ENCODE data around the gene SORCS2. TPM values are rescaled to one million over a fixed set of nuclear protein-coding genes. Genes with fewer than 3 reads are reported as not detected.

Gene SORCS2
- total and polyA plus RNA-seq, 12 donors = 0.25 to 5.4 (median 2.2) TPM

DNA sequence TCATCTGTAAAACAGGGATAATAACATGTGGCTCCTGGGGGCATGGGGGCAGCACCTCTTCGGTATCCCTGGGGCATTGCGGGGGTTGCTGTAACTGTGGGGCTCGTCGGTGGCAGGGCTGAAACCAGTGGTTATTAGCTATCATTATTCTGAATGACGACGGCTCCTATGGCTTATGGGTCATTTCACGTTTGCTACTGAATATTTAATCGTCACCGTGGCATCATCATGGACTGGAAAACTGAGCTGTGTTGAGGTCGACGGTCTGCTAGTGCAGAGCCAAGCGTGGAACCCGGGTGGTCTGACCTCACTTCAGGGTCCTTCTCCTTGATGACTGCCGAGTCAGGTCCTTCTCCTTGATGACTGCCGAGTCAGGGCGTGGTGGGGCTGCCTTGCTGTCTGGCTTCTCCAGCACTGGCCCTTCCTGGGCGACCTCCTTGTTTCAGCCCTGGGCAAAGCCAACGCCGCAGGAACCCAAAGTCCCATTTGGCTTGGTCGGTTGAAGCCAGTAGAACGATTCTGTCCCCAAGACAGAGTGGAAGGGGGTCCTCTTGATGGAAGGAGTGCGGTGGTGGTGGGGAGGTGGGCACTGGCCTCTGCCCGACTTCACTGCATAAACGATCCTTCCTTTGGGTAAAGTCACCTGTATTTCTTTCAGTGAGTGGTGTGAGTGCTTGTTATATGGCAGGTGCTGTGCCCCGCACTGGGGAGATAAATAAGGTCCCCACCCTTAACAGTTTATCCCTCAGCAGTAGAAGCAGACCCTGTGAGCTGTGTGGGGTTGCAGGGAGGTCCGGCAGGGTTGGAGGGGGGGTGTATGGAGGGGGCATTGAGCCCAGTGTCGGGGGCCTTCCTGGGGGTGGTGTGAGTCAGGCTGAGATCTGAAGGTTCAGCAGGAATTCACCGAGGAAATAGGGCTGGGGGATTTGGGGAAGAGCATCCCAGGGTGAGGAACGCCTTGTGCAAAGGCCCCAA is 201.6 kb downstream of the SORCS2 start:
- TF ChIP-seq, protein P1, sequence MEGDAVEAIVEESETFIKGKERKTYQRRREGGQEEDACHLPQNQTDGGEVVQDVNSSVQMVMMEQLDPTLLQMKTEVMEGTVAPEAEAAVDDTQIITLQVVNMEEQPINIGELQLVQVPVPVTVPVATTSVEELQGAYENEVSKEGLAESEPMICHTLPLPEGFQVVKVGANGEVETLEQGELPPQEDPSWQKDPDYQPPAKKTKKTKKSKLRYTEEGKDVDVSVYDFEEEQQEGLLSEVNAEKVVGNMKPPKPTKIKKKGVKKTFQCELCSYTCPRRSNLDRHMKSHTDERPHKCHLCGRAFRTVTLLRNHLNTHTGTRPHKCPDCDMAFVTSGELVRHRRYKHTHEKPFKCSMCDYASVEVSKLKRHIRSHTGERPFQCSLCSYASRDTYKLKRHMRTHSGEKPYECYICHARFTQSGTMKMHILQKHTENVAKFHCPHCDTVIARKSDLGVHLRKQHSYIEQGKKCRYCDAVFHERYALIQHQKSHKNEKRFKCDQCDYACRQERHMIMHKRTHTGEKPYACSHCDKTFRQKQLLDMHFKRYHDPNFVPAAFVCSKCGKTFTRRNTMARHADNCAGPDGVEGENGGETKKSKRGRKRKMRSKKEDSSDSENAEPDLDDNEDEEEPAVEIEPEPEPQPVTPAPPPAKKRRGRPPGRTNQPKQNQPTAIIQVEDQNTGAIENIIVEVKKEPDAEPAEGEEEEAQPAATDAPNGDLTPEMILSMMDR (IDR thresholded peaks at IDR 0.05) = no peak
- ATAC-seq (no peak), DNase-seq (no peak)
- Histone ChIP-seq H3K27ac (no peak overlapping the region), H3K9me3 (no peaks in the 10 kb centered on the region), H3K27me3 (peaks cover 0 to 15% (median 11%) of the 10 kb centered on the region in 7 donors), H3K4me1 (peaks cover 0 to 12% (median 0%) of the 10 kb centered on the region in 9 donors), H3K4me3 (no peak overlapping the region), H3K36me3 (no peaks in the 10 kb centered on the region)
- 82 to 83% methylated on average over 29 of the region's 29 CpGs for WGBS, 2 donors
- intact Hi-C loops (cut with DNase I) = no loop called here

DNA sequence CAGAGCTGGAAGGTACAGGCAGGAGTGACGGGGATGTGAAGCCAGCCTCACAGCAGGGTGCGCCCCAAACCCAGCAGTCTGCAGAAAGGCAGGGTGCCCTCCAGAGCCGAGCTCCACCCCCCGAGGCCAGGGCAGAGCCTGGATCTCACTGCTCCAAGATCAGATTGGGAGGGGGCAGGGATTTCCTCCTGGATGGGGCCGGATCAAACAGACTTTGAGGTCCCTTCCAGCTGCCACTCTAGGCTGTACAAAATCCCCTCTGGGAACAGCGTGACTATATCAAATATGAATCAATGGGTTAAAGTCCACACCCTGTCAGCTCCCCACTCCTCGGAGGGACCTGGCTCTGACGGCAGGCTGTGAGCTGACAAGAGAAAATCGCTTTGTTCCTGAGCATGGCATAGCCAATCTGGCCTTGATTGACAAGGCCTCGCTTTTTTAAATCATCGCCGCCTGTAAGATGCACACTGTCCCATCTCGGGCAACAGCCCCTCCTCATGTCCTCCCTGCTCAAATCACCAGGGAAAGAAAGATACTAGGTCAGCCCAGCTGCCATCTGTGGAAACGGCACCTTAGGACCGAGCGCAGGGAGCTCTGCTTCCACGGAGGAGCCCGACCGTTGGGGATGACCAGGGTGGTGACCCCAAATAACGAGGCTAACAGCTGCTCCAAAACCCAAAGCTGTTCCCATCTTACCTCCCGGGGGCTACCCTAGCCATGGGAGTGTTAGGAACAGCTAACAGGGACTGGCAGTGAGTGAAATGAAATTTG is 202.5 kb downstream of the SORCS2 start:
- Histone ChIP-seq H3K27ac (no peak overlapping the region), H3K36me3 (no peaks in the 10 kb centered on the region), H3K27me3 (peaks cover 0 to 21% (median 11%) of the 10 kb centered on the region in 7 donors), H3K4me3 (no peak overlapping the region), H3K9me3 (no peaks in the 10 kb centered on the region), H3K4me1 (peaks cover 0 to 12% (median 0%) of the 10 kb centered on the region in 9 donors)
- TF ChIP-seq, protein P1 (IDR thresholded peaks at IDR 0.05) = no peak
- intact Hi-C loops (cut with DNase I) = no loop called here
- DNase-seq = no peak
- no peak for ATAC-seq
- WGBS, 2 donors = 68 to 74% methylated on average over 21 of the region's 21 CpGs

DNA sequence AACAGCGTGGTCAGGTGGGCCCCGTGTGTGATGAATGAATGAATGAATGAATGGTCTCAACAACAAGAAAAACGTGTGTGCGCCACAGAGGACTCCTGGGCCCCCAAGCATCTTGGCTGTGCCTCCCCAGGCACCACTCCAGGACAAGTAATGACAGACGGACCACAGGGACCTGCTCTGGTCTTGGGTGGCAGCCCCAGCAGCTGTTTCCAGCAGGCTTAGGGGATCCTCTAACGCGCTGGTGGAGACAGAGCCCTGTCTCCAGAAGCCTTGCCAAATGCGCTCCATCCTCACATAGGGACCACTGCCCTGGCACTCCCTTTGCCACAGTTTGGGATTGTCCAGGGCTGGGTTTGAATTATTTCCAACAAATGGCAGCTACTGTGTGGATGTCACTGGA is 203.3 kb downstream of the SORCS2 start:
- Histone ChIP-seq H3K36me3 (no peaks in the 10 kb centered on the region), H3K27ac (no peak overlapping the region), H3K27me3 (peaks cover 0 to 21% (median 11%) of the 10 kb centered on the region in 7 donors), H3K4me1 (peaks cover 0 to 12% (median 0%) of the 10 kb centered on the region in 9 donors), H3K4me3 (no peak overlapping the region), H3K9me3 (no peaks in the 10 kb centered on the region)
- TF ChIP-seq, protein P1 (IDR thresholded peaks at IDR 0.05) = no peak
- intact Hi-C loops (cut with DNase I) = no loop called here
- ATAC-seq (no peak), DNase-seq (no peak)
- WGBS, 2 donors = 71 to 72% methylated on average over 8 of the region's 8 CpGs

DNA sequence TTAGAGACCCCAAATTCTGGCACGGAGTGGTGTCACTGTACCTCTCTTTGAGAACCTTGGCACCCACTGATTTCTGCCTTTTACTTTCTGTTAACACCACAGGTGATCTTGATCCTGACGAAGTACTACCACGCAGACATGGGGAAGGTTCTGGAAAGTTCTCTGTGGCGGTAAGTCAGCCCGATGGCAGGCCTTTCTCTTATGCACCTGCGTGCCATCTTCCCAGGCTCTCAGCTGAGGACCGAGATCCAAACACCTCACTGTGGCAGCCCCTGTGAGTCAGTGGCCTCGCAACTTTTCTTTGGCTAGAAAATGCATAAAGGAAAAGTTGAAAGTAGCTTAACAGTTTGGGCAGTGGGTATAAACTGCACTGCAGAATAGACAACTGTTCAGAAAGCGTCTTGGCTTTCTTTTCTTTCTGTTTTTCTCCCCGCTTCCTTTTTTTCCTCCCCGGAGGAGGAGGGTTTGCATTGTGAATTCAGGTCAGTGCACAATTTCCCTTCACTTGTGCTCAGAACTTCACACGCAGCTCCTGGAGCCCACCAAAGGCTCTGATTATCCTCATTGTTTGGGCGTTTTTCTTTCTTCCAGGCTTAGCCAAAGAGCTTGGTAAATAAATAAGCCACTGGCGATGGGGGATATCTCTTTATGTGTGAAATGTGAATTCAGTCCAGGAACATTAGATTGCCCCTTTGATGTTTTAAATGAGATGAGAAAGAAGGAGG is 204.0 kb downstream of the SORCS2 start:
- 83 to 86% methylated on average over 14 of the region's 14 CpGs for WGBS, 2 donors
- Histone ChIP-seq H3K4me3 (no peak overlapping the region), H3K27ac (no peak overlapping the region), H3K27me3 (peaks cover 0 to 19% (median 11%) of the 10 kb centered on the region in 7 donors), H3K9me3 (no peaks in the 10 kb centered on the region), H3K4me1 (peaks cover 0 to 12% (median 0%) of the 10 kb centered on the region in 9 donors), H3K36me3 (no peaks in the 10 kb centered on the region)
- ATAC-seq = no peak
- TF ChIP-seq, protein P1 (IDR thresholded peaks at IDR 0.05) = no peak
- no peak for DNase-seq
- intact Hi-C loops (cut with DNase I) = no loop called here
